ENCODE data around the gene ZIC3.

DNA sequence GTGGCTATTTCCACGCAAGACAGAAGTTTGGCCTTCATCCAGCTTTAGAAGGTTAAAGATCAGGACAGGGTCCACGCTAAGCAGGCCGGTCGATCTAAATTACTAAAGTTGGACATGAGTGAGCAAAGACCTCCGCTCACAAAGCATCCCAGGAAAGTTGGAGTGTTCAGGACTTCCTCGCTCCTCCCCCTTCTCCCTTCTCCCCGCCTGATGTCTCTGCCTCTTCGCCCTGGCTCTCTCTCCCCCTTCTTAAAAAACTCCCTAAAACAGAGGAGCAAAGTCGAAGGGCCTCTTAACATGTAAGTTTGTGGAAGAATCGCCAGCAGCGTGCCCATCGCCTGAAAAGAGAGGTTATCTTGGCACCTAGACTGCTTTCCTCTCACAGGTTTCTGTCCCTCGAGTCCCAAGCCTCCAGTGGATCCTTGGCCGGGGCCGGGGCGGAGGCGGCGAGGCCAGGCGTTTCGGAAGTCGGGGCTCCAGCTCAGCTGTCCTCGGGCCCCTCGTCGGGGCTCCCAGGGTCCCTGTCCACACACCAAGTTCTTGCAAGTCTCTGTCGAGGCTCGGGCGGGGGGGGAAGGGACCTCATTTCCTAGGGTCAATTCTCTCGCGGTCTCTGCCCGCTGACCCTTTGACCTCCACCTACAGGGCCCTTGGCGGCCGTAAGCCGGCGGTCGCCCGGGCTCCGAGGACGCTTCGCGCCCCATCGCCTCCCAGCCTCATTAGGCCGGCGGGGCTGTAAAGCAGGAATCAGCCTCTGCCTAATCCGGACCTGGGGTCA, 7.6 kb downstream of the ZIC3 start:
- TF ChIP-seq CTCF (conservative IDR thresholded peaks at IDR 0.05; ENCODE audit: low read length): no peak
- no peak for TF ChIP-seq EZH2phosphoT487 (IDR thresholded peaks at IDR 0.05; ENCODE audit: borderline replicate concordance, low read depth, low read length)
